GM20000 (cell line): Measurements from ENCODE around the gene DNASE1L2.

Source experiments
- DNase-seq: peaks from one replicate; pipeline ENCODE4 v3.0.0; 2012; ENCODE audit warnings: low spot score
- CTCF ChIP-seq: IDR thresholded peaks from 2 replicates; pipeline ENCODE4 v1.5.1; 2012; ENCODE audit warnings: mild to moderate bottlenecking, control low read depth; ENCODE audit errors: extremely low read depth, missing control alignments

Gene DNASE1L2

GRCh38 chr16:2277466-2278271, 41.4 kb downstream of the DNASE1L2 start:
- TF ChIP-seq CTCF = no peak
- no peak for DNase-seq

GRCh38 chr16:2278272-2278608, 42.0 kb downstream of the DNASE1L2 start:
- no peak for TF ChIP-seq CTCF
- no peak for DNase-seq

GRCh38 chr16:2278956-2279800, 42.9 kb downstream of the DNASE1L2 start:
- no peak for DNase-seq
- TF ChIP-seq CTCF = no peak

- TF ChIP-seq CTCF = no peak
- DNase-seq = no peak
Observed at GRCh38 chr16:2280461-2280860, 44.2 kb downstream of the DNASE1L2 start.

- TF ChIP-seq CTCF = no peak
- no peak for DNase-seq
Observed at GRCh38 chr16:2280981-2281542, 44.8 kb downstream of the DNASE1L2 start.

GRCh38 chr16:2282262-2282661, 46.0 kb downstream of the DNASE1L2 start:
- DNase-seq = no peak
- TF ChIP-seq CTCF = no peak
